ENCODE results near the gene TBC1D10A. TPM values are rescaled to one million over a fixed set of nuclear protein-coding genes. Genes with fewer than 3 reads are reported as not detected.

Gene TBC1D10A
- total RNA-seq, 1 experiment from 2014 or later: 11.1 TPM

DNA sequence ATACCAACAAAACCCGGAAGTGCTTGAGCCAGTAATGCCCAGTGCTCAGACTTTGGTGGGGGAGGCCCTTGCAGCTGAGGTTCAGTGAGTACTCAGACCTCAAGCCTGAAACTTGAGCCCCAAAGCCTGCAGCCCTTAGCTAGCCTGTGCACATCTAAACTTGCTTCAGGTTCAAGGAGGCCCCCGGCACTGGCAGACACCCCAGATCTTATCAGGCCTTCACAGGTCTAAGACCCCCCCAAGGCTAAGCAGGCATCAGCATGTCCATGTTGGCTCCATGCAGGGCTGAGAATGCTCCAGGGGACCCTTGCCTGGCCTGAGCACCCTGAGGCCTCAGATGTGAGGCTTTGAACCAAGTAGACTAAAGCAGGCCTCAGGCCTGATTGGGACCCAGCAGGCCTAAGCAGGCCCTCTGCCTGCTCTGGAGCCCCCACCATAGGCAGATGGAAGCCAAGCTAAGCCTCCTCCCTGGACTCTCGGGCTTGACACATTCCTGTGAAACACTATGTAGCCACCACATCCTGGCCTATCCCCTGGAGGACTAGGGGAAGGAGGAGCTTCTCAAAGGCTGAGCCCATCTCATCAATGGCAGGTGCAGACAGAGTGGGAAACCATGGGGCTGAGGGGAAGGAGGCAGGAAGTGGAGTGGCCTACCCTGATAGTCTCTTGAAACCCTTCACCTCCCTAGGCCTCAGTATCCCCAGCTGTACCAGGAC lies 36.2 kb downstream of the TBC1D10A start:
- peak overlapping the region; percentile 80 for H3K4me3 Mint-ChIP-seq
- no peak overlapping the region for H3K27ac Mint-ChIP-seq
- no peaks in the 10 kb centered on the region for H3K9me3 Mint-ChIP-seq
- no peak for ATAC-seq
- POLR2A ChIA-PET: interaction anchor here (0.5 to 1.9 kb wide), 5 partner anchors 8 to 45 kb away, joined by 3 to 7 read pairs (median 4); partner anchors contain the start of gene TBC1D10A
- H3K4me1 Mint-ChIP-seq: peaks cover 11% of the 10 kb centered on the region
- DNase-seq (ENCODE audit: low spot score): no peak
- TF ChIP-seq, protein P1, sequence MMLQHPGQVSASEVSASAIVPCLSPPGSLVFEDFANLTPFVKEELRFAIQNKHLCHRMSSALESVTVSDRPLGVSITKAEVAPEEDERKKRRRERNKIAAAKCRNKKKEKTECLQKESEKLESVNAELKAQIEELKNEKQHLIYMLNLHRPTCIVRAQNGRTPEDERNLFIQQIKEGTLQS (CRISPR knock-in tag; conservative IDR thresholded peaks at IDR 0.05): no peak
- TF ChIP-seq FOXP1 (CRISPR knock-in tag; IDR thresholded peaks at IDR 0.05; ENCODE audit: borderline replicate concordance) (no peak), SMAD4 (CRISPR knock-in tag; IDR thresholded peaks at IDR 0.05) (no peak), ZNF671 (CRISPR knock-in tag; IDR thresholded peaks at IDR 0.05) (no peak), CREM (CRISPR knock-in tag; IDR thresholded peaks at IDR 0.05) (no peak), RELA (CRISPR knock-in tag; IDR thresholded peaks at IDR 0.05; ENCODE audit: borderline replicate concordance) (no peak), ZNF423 (CRISPR knock-in tag; IDR thresholded peaks at IDR 0.05) (no peak), FOXK1 (CRISPR knock-in tag; IDR thresholded peaks at IDR 0.05) (no peak), PRRX2 (CRISPR knock-in tag; IDR thresholded peaks at IDR 0.05) (no peak), ATF6 (CRISPR knock-in tag; IDR thresholded peaks at IDR 0.05) (no peak), IRF1 (CRISPR knock-in tag; IDR thresholded peaks at IDR 0.05) (no peak), MYBL2 (CRISPR knock-in tag; IDR thresholded peaks at IDR 0.05) (no peak)
- TF ChIP-seq, protein P2, sequence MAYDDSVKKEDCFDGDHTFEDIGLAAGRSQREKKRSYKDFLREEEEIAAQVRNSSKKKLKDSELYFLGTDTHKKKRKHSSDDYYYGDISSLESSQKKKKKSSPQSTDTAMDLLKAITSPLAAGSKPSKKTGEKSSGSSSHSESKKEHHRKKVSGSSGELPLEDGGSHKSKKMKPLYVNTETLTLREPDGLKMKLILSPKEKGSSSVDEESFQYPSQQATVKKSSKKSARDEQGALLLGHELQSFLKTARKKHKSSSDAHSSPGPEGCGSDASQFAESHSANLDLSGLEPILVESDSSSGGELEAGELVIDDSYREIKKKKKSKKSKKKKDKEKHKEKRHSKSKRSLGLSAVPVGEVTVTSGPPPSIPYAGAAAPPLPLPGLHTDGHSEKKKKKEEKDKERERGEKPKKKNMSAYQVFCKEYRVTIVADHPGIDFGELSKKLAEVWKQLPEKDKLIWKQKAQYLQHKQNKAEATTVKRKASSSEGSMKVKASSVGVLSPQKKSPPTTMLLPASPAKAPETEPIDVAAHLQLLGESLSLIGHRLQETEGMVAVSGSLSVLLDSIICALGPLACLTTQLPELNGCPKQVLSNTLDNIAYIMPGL (CRISPR knock-in tag; IDR thresholded peaks at IDR 0.05): no peak
- TF ChIP-seq, protein P3, sequence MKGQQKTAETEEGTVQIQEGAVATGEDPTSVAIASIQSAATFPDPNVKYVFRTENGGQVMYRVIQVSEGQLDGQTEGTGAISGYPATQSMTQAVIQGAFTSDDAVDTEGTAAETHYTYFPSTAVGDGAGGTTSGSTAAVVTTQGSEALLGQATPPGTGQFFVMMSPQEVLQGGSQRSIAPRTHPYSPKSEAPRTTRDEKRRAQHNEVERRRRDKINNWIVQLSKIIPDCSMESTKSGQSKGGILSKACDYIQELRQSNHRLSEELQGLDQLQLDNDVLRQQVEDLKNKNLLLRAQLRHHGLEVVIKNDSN (CRISPR knock-in tag; IDR thresholded peaks at IDR 0.05): no peak
- TF ChIP-seq, protein P4, sequence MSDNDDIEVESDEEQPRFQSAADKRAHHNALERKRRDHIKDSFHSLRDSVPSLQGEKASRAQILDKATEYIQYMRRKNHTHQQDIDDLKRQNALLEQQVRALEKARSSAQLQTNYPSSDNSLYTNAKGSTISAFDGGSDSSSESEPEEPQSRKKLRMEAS (CRISPR knock-in tag; IDR thresholded peaks at IDR 0.05): no peak
- no peaks in the 10 kb centered on the region for H3K36me3 Mint-ChIP-seq
- CTCF ChIA-PET: interaction anchor here (1.2 to 6.3 kb wide), 9 partner anchors 10 to 601 kb away, joined by 3 to 193 read pairs (median 48); partner anchors contain the start of genes MTFP1, RNF215 and TBC1D10A
- peaks cover 3% of the 10 kb centered on the region for H3K27me3 Mint-ChIP-seq (ENCODE audit: low read depth)

GRCh38 chr22:30289980-30290313 lies 36.8 kb downstream of the TBC1D10A start:
- POLR2A ChIA-PET: interaction anchor here (0.5 to 1.9 kb wide), 4 partner anchors 9 to 44 kb away, joined by 3 to 7 read pairs (median 4); partner anchors contain the start of gene TBC1D10A
- Mint-ChIP-seq H3K4me3 (peak overlapping the region; percentile 80), H3K9me3 (no peaks in the 10 kb centered on the region), H3K27ac (peak overlapping the region; percentile 53; the same call in 1 of the 2 replicates), H3K27me3 (ENCODE audit: low read depth) (peaks cover 3% of the 10 kb centered on the region), H3K4me1 (peaks cover 11% of the 10 kb centered on the region), H3K36me3 (no peaks in the 10 kb centered on the region)
- peak; percentile 13 for ATAC-seq
- CTCF ChIA-PET: interaction anchor here (1.0 to 6.3 kb wide), 12 partner anchors 11 to 600 kb away, joined by 3 to 193 read pairs (median 20); partner anchors contain the start of genes MTFP1, RNF215 and TBC1D10A
- TF ChIP-seq CREM (CRISPR knock-in tag; IDR thresholded peaks at IDR 0.05): no peak
- TF ChIP-seq, protein P5, sequence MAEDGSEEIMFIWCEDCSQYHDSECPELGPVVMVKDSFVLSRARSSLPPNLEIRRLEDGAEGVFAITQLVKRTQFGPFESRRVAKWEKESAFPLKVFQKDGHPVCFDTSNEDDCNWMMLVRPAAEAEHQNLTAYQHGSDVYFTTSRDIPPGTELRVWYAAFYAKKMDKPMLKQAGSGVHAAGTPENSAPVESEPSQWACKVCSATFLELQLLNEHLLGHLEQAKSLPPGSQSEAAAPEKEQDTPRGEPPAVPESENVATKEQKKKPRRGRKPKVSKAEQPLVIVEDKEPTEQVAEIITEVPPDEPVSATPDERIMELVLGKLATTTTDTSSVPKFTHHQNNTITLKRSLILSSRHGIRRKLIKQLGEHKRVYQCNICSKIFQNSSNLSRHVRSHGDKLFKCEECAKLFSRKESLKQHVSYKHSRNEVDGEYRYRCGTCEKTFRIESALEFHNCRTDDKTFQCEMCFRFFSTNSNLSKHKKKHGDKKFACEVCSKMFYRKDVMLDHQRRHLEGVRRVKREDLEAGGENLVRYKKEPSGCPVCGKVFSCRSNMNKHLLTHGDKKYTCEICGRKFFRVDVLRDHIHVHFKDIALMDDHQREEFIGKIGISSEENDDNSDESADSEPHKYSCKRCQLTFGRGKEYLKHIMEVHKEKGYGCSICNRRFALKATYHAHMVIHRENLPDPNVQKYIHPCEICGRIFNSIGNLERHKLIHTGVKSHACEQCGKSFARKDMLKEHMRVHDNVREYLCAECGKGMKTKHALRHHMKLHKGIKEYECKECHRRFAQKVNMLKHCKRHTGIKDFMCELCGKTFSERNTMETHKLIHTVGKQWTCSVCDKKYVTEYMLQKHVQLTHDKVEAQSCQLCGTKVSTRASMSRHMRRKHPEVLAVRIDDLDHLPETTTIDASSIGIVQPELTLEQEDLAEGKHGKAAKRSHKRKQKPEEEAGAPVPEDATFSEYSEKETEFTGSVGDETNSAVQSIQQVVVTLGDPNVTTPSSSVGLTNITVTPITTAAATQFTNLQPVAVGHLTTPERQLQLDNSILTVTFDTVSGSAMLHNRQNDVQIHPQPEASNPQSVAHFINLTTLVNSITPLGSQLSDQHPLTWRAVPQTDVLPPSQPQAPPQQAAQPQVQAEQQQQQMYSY (CRISPR knock-in tag; IDR thresholded peaks at IDR 0.05): no peak
- DNase-seq (ENCODE audit: low spot score): no peak
